Measurements from ENCODE around the gene AANAT.

DNA sequence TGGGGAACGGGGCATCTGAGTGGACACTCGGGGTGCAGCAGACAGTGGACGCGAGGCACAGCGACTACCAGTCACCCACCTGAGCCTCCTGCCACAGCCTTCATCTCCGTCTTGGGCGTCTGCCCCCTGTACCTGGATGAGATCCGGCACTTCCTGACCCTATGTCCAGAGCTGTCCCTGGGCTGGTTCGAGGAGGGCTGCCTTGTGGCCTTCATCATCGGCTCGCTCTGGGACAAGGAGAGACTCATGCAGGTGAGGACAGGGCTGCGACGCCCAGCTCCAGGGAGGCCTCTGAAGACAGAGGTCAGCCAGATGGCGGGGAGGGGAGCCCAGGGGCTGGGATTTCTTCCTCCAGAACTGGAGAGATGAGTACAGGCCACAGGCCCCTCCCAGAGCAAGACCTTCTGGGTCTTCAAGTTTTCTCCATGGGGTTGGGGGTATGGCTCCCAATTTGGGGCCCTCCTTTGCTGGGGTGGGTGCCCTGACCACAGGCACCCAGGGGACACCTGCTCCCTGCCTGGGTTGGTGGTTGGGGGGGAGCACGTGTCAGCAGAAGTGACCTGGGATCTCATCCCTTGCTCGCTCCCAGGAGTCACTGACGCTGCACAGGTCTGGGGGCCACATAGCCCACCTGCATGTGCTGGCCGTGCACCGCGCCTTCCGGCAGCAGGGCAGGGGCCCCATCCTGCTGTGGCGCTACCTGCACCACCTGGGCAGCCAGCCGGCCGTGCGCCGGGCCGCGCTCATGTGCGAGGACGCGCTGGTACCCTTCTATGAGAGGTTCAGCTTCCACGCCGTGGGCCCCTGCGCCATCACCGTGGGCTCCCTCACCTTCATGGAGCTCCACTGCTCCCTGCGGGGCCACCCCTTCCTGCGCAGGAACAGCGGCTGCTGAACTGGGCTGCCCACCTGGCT, 1.9 kb downstream of the AANAT start:
- TF ChIP-seq EZH2 (IDR thresholded peaks at IDR 0.05; ENCODE audit: insufficient read depth, poor library complexity, severe bottlenecking): no peak
- TF ChIP-seq EZH2phosphoT487 (IDR thresholded peaks at IDR 0.05; ENCODE audit: insufficient read depth, low read depth): no peak

All from GM23248 (cell line).